ENCODE results near the gene LRSAM1.

Gene LRSAM1

DNA sequence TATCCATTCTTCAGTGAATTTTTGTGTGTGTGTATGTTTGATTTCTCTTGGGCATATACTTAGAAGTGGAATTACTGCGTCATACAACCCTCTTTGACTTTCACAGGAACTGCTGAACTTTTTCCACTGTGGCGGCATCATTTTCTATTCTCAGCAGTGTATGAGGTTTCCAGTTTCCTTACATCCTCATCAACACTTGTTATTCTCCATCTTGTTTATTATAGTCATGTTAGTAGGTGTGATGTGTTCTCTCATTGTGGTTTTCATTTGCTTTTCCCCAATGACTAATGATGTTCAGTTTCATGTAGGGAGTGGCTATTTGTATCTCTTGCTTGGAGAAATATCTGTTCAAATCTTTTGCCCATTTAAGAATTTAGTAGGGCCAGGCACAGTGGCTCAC, 24.6 kb upstream of the LRSAM1 start:
- DNase-seq (ENCODE audit: low spot score), result no peak

DNA sequence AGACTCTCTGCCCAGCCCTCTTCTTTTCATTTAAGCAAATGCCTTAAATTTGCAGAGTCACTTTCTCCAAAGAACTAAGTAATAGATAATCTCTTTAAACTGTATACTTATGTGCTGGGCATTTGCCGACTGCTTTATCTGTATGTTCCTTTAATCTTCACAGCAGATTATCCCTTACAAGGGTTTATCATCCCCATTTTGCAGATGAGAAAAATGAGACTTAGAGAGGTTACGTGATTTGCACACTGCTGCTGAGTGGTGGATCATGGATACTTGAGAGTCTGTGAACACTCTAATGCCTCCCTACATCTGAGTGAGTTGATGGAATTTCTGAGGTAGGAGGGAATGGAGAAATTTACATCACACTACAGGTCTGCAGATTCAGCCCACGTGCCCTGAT, 23.0 kb upstream of the LRSAM1 start:
- DNase-seq (ENCODE audit: low spot score), result no peak

DNA sequence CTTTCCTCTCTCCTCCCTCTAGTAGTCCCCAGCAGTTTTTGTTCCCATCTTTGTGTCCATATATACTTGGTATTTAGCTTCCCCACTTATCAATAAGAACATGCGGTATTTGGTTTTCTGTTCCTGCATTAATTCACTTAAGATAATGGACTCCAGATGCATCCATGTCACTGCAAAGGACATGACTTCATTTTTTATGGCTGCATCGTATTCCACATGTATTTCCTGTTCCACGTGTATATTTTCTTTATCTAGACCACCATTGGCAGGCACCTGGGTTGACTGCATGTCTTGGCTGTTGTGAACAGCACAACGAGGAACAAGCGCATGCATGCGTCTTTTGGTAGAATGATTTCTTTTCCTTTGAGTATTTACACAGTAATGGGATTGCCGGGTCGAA, 20.9 kb upstream of the LRSAM1 start:
- no peak for DNase-seq (ENCODE audit: low spot score)

DNA sequence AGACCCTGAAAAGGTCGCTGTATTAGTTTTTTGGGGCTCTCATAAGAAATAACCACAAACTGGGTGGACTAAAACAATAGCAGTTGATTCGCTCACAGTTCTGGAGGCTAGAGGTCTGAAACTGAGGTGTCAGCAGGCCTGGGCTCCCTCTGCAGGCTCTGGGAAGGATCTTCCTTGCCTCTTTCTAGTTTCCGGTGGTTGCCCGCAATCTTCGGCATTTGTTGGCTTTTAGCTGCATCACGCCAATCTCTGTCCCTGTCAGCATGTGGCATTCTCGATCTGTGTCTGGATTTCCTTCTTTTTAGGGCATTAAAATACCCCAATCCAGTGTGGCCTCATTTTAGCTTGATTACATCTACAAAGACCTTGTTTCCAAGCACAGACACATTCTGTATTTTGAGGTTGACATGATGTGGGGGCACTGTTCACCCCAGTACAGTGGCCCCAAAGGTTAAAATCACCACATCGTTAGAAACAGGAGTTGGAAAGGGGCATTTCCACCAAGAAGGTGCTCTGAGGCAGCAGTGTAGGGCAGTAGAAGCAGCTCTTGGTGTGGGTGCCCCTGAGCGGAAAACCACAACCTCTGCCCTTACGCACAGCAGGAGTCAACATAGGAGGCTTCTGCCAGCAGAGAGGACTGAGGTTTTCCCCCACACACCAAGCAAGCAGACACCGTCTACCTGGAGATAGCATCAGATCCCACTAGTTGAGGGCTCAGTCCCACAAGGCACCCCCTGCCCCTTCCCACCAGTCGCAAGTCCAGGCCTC, 13.6 kb upstream of the LRSAM1 start:
- no peak for DNase-seq (ENCODE audit: low spot score)

DNA sequence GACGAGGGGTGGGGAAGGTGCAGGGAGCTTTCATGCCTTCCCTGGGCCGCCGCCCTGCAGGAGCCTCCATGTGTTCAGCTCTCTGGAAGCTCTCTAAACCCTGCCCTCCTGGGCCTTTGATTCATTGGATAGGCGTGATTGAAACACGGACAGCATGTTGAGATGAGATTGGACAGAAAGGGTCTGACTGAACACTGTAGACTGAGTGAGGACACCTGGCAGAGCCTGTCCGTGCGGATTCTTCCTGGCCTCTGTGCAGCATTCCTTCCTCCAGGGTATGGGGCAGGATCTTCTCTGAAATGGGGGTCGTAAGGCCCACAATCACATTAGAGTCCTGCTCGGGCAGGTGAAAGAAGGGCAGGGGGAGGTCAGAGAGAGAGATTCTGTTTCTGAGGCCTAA, 12.9 kb upstream of the LRSAM1 start:
- no peak for DNase-seq (ENCODE audit: low spot score)

DNA sequence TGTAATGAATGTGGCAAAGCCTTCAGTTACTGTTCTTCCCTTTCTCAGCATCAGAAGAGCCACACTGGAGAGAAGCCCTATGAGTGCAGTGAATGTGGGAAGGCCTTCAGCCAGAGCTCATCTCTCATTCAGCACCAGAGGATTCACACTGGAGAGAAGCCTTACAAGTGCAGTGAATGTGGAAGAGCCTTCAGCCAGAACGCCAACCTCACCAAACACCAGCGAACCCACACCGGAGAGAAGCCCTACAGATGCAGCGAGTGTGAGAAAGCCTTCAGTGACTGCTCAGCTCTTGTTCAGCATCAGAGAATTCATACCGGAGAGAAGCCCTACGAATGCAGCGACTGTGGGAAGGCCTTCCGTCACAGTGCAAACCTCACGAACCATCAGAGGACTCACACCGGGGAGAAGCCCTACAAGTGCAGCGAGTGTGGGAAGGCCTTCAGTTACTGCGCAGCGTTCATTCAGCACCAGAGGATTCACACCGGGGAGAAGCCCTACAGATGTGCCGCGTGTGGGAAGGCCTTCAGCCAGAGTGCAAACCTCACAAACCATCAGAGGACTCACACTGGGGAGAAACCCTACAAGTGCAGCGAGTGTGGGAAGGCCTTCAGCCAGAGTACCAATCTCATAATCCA, 6.9 kb upstream of the LRSAM1 start:
- no peak for DNase-seq (ENCODE audit: low spot score)

DNA sequence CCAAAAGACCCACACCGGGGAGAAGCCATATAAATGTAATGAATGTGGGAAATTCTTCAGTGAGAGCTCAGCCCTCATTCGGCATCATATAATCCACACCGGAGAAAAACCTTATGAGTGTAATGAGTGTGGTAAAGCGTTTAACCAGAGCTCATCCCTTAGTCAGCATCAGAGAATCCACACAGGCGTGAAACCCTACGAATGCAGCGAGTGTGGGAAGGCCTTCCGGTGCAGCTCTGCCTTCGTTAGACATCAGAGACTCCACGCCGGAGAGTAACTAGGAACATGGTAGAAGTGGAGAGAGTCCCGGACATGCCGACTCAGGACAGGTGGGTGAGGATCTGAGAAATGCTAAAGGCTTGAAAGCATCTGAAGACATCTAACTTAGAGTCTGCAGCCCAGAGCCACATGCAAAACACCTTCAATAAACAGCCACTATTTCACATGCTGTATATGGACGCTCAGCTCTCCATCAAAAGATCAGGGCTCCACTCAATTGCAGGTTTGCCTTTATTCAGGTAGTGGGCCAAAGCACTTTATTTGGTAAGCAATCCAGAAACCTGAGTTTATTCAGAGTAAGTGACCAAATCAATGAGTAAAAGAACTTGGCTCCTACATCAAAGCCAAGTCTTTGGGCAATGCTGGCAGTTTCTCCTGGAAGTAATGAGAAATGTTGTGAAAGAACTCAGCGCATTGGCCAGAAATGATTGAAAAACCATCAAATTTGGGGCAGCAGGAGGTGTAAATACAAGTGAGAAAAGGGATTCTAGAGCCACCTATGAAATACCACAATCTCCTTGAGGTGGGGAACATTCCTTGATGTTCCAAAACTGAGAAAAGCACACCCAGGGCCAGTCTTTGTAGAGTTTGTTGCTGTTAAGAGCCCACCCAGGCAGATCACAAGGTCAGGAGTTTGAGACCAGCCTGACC, 6.1 kb upstream of the LRSAM1 start:
- DNase-seq (ENCODE audit: low spot score), result peak; percentile 21

DNA sequence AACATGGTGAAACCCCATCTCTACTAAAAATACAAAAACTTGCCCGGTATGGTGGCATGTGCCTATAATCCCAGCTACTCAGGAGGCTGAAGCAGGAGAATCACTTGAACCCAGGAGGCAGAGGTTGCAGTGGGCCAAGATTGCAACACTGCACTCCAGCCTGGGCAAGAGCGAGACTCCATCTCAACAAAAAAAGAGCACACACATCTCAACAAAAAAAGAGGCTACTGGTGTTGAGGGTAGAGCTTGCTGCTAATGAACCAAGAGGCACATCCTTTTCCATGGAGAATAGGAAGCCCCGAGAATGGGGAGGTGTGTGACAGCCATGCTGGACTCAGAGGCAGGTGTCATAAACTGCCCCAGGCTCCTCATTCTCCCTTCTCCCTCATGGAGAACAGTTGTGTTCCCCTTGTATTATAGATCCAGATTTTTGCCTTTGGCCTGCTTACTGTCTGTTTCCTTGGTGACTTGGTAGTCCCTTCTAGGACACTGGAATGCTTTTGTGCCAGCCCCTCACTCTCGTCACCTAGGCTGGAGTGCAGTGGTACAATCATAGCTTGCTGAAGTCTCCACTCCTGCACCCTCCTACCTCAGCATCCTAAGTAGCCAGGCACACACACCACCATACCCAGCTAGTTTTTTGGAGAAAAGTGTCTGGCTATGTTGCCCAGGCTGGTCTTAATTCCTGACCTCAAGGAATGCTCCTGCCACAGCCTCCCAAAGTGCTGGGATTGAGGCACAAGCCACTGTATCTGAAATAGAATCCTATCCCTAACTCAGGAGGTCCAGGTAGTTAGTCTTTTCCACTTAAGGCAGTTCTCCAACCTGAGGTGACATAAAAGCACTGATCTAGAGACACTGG, 5.2 kb upstream of the LRSAM1 start:
- no peak for DNase-seq (ENCODE audit: low spot score)

DNA sequence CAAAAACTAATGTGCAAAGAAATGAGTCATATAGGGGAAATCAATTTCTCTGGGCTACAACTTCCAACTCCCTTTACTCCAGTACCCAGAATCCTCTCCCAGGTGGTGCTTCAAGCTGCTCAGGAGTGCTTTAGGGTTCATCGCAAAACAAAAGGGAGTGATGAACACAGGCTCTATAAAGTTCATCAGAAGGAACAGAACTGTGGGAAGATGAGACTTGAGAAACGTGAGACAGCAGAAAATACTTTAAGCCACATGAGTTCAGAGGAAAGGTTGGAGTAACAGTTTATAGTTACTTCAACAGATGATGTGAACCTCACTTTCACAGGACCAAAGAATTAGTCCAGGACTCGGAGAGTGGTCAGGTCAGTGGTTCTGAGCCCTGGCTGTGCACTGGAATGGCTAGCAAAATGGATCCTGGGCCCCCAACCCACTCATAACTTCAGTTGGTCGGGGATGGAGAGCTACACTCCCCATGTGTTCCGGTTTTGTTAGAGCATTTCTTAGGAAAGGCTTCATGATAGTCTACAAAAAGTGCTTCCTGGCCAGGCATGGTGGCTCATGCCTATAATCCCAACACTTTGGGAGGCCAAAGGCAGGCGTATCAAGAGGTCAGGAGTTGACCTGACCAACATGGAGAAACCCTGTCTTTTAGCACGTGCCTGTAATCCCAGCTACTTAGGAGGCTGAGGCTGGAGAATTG, 4.4 kb upstream of the LRSAM1 start:
- no peak for DNase-seq (ENCODE audit: low spot score)

DNA sequence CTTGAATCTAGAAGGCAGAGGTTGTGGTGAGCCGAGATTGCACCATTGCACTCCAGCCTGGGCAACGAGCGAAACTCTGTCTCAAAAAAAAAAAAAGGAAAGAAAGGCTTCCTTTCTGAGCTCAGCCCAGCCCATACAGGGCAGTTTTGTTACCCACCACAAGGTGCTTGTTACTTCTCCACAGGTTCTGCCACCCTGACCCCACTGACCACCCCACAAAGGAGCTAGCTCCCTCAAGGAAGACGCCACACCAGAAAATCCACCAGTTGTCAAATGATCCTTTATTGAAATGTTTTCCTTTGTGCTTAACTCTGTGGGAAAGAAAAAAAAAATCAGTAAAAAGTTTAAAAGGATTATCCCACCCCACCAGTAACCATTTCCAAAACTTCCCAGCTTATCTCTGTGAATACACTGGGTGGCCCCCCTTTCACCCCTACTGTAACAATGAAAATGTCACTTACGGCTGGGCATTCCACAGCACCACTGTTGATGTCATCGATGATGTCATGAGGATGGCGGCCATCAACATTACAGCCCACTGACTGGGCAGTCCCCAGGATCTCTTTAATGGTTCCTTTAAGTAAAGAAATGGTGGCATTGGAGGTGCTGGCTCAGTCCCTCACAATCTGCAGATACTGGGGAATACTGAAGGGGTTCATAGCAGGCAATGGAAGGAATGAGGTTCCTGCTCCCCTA, 3.7 kb upstream of the LRSAM1 start:
- no peak for DNase-seq (ENCODE audit: low spot score)

DNA sequence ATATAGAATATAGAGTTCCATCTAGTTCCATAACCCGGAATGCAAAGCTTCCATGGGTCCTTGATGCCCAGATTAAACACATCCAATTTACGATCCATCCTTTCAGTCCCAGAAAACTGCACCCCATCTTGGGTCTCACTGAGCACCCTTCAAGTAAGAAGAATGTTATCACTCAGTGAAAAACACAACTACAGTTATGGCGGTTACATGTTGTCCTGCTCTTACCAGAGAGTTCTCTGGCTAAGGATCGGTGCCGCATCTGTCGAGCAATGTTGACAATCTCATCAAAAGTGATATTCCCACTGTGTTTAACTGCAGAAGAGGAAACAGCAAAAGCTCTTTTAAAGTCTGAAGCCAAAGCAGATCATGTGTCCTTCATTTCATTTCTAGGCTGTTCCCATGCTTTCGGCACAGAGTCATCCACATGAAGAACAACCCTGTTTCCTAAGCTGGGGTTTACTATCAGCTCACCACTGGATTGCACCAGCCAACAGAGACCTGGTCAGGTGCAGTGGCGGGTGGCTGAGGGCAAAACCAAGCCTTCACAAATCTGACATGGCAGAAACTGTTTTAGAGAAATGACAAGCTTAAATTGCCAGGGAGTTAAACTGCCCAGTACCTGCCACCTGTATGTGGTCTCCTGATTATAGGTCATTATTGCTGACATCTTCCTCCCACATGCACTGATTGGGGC, 3.1 kb upstream of the LRSAM1 start:
- DNase-seq (ENCODE audit: low spot score), result no peak

DNA sequence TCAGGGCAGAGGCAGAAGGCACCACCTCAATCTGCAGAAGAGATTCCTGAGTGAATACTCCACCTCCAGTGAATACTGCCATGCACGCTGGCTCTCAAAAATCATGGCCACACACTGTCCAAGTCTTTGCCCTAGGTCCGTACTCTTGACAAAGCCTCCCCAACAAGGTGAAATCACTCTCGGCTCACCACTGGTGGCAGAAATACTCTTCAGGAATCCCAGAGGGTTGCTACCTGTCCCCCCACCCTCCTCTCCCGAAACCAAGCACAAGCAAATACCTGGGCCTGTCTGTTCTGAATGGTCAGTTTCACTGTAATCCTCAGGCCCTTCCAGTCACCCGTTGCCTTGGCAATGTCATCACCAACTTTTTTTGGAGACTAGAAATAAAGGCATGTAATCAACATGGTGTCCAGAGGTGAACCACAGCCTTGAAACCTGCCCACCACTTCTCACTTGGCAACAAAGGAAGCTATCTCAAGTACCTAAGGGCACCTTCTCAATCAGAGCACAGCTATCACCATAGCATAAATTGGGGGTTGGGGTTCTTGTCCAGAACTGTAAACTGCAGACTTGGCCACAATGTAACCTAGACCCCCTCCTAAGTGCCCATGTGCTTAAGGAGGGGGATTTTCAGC, 1.9 kb upstream of the LRSAM1 start:
- no peak for DNase-seq (ENCODE audit: low spot score)

DNA sequence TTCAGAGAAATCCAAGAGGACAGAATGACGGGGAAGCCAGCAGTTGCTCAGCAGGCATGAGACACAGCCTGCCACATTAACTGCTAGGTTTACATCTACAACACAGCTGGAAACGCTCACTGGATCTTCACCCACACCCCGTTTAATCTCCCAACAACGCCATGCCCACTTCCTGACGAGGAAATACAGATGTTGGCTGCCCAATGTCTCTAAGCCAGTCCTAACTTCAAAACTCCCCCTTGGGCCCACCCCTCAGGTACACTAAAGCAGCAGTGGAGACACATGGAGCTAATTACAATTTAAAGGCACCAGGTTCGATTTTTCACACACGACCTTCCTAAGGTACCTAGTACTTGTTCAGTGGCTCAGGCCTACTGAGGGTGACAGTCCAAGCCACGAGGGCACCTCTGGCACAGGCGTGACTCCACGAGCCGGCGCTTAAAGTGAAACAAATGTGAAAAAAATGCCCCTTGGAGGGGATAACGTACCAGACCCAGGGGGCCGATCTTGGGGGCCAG, 1.0 kb upstream of the LRSAM1 start:
- peak; percentile 50 for DNase-seq (ENCODE audit: low spot score)

DNA sequence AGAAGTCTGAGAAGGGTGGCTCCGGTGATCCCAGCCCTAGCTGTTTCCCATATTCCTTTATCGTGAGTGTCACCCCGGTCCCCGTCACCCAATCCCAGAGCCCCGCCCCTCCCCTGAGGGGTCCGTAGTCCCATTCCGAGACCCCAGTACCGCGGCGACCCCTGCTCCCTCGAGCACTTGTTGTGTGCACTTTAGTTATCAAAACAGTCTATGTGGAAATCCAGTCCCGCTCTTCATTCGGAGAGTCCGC, 223 bp downstream of the LRSAM1 start:
- DNase-seq (ENCODE audit: low spot score), result no peak

DNA sequence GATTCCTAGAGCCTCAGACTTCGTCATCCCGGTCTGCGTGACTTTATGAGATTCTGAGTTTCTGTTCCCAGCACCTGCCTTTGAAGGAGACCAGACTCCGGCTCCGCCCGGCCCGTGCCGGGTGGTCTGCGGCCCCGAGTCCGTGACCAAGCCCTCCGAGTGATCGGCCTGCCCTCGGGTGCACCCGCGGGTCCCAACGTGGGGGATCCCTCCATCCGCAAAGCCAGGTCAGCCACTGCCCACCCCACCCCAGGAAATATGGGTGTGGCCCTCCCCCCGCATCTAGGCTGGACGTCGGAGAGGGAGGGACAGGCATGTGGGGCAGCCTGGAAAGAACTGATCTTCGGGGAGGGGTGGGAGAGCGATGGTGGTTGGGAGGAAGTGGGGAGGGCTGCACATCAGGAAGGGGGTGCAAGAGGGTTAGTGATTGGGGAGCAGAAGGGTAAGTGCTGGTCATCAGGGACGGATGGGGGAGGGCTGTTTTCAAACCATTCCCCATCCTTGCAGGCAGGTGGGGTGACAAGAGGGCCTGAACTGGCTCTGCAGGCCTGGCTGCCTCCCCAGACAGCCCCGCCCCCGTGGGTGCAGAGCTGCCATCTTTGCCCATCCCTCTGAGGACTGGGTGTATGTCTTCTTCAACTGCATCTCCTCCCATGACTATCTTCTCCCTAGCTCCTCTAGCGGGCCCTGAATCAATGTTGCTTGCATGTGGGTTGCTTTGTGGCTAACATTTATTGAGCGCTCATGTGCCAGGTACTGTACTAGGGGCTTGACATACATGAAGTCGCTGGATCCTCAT, 747 bp downstream of the LRSAM1 start:
- peak; percentile 58 for DNase-seq (ENCODE audit: low spot score)

DNA sequence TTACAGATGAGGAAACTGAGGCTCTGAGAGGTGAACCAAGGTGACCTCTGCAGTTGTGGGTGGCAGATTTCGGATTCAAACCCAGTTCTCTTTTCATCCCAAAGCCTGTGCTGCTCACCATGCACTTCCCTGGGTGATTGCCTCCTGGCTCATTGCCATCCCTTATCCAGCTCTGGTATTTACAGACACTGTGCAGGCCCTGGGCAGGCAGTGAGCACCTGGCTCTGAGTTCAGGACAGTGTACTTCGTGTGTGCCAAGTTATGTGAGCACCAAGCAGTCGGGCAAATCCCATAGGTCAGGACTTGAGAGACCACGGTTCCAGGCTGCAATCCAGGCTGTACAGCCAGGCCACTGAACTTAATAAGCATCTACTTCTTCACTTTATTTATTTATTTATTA, 1.4 kb downstream of the LRSAM1 start:
- DNase-seq (ENCODE audit: low spot score), result no peak

DNA sequence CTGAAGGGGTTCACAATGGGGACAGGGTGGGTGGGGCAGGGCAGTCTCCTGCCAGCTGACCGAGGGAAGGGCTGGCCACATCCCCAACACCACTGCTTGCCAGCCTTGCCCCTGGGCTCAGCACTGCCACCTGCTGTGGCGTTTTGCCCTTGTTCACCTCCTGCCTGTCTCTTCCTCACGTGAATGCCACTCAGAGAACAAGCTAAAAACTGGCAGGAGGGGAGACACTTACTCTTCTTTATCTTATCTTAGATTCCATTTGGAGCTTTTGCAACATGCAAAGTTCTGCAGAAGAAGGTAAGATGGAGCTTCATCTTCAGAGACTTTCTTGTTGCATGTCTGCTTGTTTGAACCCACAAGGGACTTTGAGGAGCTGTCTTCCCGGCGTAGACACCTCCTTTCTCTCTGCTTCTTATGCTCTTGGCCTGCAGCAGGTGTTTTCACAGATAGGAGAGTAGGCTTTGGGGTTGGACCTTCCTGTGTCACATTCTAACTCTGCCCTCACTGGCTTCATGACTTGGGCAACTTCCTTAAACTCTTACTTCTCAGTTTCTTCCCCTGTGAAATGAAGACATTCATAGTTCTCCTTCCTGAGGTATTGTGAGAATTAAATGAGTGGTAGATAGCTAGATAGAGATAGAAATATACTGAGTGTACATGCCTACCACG, 4.1 kb downstream of the LRSAM1 start:
- peak; percentile 15 for DNase-seq (ENCODE audit: low spot score)

DNA sequence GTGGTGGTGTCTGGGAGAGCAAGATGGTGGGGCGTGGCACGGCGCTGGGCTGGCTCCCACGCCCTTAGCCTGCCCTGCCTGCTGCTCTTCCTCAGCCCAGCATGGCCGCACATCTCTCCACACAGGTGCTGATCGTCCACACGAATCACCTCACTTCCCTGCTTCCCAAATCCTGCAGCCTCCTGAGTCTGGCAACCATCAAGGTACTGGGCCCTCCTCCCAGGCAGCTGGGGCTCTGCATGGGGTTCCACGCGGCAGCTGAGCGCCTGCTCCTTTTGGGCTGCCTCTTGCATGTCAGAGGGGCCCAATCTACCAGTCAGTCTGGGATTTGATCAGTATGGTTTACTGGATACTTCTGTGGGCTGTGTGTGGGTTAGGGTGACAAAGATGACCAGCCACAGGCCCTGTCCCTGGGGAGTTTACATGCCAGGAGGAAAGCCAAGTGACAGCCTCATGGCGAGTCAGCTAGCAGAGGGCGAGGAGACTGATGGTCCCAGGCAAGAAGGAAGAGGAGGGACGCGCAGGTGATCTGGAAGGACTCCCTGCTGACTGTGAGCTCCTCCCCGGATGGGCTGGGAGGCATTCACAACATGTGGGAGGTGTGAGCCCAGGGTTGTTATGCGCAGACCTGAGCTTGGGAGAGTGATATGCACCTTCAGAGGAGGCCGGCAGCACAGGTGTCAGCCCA, 6.0 kb downstream of the LRSAM1 start:
- DNase-seq (ENCODE audit: low spot score), result no peak

All from AG08395 (cell line).